CD4-positive, alpha-beta T cell treated with Interleukin-2 at 100 ng/mL for 4 hours (primary cell): ENCODE data around the gene CSNK1G1.

Source experiments
- DNase-seq: peaks from one replicate; pipeline ENCODE4 v3.0.0-alpha.2; 2020; ENCODE audit warnings: low spot score

Gene CSNK1G1

GRCh38 chr15:64153480-64154367 lies 202.2 kb downstream of the CSNK1G1 start:
- DNase-seq: peak; percentile 92

DNA sequence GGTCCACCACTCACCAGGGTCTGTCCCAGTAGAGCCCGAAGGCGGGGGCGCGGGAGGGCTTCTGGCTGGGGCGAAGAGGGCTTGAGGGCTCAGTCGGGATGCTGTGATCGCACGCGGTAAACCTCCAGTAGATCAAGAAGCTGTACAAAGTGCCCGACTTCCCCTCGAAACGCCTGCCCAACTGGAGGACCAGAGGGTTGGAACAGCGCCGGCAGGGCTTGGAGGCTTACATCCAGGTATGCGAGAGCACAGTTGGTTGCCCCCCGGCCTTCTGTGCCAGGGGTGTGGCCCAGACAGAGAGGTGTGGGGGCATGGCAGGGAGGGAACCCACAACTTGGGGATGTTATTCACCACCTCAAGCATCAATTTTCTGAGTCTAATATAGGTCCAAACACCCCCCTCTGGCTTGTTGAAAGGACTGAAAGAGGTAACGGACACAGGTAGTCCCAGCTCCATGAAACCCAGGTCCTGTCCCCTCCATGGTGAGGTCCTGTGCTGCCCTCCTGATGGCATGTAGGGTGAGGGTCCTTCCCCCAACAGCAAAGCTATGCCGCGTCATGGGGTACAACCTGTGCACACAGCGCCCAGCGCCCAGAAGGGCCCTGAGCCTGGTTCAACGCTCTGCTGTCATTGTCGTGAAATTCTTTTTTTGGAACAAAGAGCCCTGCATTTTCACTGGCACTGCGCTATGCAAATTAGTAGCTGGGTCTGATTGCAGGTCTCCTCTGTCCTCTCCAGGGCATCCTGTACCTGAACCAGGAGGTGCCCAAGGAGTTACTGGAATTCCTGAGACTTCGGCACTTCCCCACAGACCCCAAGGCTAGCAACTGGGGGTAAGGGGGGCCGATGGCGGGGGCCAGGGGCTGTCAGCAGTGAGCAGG lies 203.2 kb downstream of the CSNK1G1 start:
- no peak for DNase-seq

GRCh38 chr15:64151727-64152506 lies 204.1 kb downstream of the CSNK1G1 start, which contains the start of gene SNX22:
Gene SNX22 (plus strand): TSS chr15:64151731. CDS start chr15:64151776, 45 bp downstream.
- DNase-seq: no peak

- no peak for DNase-seq
Observed at GRCh38 chr15:64149893-64150578, 205.9 kb downstream of the CSNK1G1 start.

GRCh38 chr15:64149424-64149823 lies 206.5 kb downstream of the CSNK1G1 start:
- DNase-seq: no peak

- no peak for DNase-seq
Observed at GRCh38 chr15:64148581-64148980, 207.4 kb downstream of the CSNK1G1 start.

DNA sequence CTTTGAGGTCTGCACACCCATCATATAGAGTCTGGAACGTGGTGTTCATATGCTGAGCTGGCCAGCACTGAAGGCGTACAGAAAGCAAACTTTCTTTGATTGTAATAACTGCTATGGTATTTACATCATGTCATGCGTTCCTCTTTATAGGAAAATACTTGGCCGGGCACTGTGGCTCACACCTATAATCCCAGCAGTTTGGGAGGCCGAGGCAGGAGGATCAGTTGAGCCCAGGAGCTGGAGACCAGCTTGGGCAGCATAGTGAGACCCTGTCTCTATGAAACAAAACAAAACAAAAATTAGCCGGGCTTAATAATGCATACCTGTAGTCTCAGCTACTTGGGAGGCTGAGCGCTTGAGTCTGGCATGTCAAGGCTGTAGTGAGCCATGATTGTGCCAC lies 207.8 kb downstream of the CSNK1G1 start:
- no peak for DNase-seq

DNA sequence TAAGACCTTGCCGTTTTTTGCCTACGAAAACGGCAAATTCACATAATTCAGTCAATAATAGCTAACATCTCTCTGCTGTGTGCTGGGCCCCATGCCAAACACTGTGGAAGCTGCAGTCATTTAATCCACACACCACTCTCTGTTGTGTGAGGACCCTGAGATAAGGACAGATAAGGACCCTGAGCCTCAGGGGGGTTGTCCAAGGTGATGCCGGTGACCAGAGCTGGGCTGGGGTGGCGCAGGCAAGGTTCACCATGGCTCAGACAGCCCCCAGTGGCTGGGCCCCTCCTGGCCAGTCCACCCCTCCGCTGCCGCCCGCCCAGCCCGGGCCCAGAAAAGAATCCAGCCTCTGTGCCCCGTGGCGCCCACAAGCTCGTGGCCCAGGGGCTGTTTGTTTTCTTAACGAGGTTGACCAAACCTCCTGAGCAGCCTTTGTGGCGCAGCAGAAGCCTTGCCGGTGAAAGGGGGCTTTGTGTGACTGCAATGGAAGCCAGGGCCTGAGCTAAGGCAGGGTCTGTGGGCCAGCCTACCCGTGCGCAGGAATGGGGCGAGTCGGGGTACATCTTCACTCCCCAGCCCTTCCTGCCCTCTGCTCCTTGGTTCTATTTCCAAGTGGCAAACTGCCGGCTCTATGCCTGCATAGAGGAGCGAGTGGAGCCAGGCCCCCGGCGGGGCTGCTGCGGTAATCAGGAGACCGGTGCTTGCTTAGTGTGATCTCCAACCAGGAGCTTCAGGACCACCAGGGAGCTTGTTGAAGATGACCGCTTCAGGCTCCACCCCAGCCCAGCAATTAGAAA lies 208.9 kb downstream of the CSNK1G1 start:
- no peak for DNase-seq

GRCh38 chr15:64146520-64146884 lies 209.5 kb downstream of the CSNK1G1 start:
- DNase-seq: no peak

- no peak for DNase-seq
Observed at GRCh38 chr15:64146041-64146440, 209.9 kb downstream of the CSNK1G1 start.

- DNase-seq: no peak
Observed at GRCh38 chr15:64144565-64145281, 211.2 kb downstream of the CSNK1G1 start.

GRCh38 chr15:64144192-64144564 lies 211.8 kb downstream of the CSNK1G1 start:
- no peak for DNase-seq

- no peak for DNase-seq
Observed at GRCh38 chr15:64143276-64143675, 212.7 kb downstream of the CSNK1G1 start.

- no peak for DNase-seq
Observed at GRCh38 chr15:64141798-64142512, 214.0 kb downstream of the CSNK1G1 start.

DNA sequence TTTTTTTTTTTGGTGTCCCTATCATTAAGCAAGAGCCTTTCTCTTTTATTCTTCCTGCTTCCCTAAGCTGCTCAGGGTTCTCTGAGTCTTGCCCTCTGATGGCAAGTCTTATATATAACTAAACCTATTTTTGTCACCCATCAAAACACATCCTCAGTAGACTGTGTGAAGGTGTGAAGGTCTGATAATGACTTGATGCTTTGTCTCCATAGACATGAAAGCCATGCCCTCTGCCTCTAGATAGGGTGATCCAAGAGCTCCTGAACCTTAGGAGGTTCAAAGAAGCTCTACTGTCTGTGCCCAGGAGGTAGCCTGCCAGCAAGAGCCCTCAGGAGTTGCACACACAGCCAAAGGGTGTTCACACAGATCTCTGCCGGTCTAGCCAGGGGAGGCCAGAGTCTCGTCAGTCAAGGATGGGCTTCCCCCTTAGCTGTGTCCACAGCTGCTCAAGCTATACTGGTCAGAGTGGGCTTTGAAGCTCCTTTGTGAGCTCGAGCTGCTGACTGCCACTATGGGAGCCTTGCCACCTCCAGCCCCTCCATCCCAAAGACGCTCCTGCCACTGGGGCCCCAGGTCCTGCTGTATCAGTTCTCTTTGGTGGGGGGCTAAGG lies 217.5 kb downstream of the CSNK1G1 start:
- DNase-seq: no peak

DNA sequence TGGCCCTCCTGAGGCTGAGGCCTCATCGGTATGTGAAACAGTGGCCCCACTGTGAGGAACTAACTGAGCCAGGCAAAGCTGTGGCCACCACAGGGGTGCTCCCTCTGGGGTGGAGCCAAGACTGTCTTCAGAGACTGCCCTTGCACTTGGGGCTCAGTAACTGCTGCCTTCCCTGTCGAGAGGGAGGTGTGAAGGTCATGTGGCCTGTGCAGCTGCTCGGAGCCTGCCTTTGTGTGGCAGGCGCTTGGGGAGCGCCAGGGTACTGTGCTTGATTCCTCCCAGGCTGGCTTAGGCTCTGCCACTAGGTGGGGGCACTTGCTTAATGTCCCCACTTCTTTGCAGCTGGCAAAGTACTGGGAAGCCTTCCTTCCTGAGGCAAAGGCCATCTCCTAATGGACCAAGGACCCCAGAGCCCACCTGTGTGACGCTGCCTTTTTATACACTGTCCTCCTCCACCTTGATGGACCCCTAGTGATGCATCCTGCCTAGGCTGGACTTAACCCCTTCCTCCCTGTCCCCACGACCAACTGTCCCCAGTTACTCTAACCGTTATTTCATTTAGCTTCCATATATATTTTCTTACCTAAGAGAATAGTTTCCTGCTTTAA lies 218.6 kb downstream of the CSNK1G1 start:
- no peak for DNase-seq

DNA sequence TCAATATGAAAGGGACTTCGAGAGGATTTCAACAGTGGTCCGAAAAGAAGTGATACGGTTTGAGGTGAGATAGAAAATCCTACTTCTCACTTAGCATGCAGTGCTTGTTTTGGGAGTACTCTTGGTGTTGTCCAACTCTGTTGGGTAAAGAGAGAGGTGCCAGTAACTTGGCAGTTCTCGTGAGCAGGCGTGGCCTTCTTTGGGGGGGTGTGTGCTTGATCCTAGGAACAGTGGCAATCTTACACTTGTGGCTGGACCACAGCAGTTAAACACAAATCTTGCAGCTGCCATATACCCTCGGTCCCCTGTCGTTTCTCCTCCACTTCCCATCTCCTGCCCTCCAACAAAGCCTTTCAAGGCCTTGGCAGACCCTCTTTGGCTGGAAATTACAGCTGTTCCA lies 219.6 kb downstream of the CSNK1G1 start:
- no peak for DNase-seq

DNA sequence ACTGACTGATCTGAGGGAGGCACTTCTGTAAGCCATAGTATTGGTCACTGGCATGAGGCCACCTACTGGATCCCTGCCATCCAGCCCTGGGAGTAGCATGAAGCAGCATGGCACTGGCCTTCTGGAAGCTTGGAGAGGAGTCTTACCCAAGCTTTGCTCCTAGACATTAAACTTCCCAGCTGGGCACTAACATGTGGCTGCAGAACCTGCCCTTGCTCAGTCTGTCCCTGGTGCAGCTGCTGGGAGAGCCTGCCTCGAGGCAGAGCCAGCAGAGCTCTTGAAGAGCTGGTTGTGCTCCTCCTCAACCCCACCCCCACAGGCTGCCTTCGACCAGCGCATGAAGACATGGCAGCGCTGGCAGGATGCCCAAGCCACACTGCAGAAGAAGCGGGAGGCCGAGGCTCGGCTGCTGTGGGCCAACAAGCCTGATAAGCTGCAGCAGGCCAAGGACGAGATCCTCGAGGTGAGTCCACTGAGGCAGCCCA lies 221.6 kb downstream of the CSNK1G1 start:
- no peak for DNase-seq
